Measurements from ENCODE around the gene FAM107B. TPM values are rescaled to one million over a fixed set of nuclear protein-coding genes. Genes with fewer than 3 reads are reported as not detected.

Gene FAM107B
- total and polyA plus RNA-seq, 2 experiments from 2014 or later = 11.0 to 17.6 TPM

DNA sequence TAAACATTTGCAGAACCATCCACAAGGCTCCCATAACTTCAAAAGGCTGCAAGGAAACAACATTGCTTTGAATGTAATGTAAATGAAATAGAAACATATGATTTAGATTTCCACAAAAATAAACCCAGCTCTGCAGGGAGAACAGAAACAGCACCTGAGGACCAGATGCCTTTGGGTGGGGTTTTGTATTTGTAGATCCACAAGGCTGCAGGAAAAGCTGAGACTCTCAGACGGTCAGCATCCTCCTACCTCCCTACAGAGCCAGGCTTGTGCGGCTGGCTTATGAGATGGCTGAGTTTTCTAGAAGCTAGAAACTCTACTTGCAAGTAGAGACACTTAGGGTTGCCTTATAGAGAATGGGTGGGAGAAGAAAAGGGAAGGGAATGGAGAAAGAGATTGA is 49.8 kb downstream of the FAM107B start:
- no peak overlapping the region for H3K4me2 ChIP-seq
- H3K36me3 ChIP-seq (ENCODE audit: insufficient read depth) = no peaks in the 10 kb centered on the region
- H3K4me3 Mint-ChIP-seq = no peak overlapping the region
- no peaks in the 10 kb centered on the region for H3F3A ChIP-seq (replicated peaks; ENCODE audit: low read depth)
- no peak overlapping the region for H3K4me3 ChIP-seq
- H3K4me1 Mint-ChIP-seq = no peaks in the 10 kb centered on the region
- H3K4me1 ChIP-seq (ENCODE audit: insufficient read depth) = no peaks in the 10 kb centered on the region
- H3K27me3 ChIP-seq (ENCODE audit: insufficient read depth) = no peaks in the 10 kb centered on the region
- no peak for TF ChIP-seq STAT1 (IDR thresholded peaks at IDR 0.05; ENCODE audit: unreplicated experiment)
- no peak for TF ChIP-seq POLR2AphosphoS5 (IDR thresholded peaks at IDR 0.05; ENCODE audit: low read depth)
- TF ChIP-seq, protein P1, sequence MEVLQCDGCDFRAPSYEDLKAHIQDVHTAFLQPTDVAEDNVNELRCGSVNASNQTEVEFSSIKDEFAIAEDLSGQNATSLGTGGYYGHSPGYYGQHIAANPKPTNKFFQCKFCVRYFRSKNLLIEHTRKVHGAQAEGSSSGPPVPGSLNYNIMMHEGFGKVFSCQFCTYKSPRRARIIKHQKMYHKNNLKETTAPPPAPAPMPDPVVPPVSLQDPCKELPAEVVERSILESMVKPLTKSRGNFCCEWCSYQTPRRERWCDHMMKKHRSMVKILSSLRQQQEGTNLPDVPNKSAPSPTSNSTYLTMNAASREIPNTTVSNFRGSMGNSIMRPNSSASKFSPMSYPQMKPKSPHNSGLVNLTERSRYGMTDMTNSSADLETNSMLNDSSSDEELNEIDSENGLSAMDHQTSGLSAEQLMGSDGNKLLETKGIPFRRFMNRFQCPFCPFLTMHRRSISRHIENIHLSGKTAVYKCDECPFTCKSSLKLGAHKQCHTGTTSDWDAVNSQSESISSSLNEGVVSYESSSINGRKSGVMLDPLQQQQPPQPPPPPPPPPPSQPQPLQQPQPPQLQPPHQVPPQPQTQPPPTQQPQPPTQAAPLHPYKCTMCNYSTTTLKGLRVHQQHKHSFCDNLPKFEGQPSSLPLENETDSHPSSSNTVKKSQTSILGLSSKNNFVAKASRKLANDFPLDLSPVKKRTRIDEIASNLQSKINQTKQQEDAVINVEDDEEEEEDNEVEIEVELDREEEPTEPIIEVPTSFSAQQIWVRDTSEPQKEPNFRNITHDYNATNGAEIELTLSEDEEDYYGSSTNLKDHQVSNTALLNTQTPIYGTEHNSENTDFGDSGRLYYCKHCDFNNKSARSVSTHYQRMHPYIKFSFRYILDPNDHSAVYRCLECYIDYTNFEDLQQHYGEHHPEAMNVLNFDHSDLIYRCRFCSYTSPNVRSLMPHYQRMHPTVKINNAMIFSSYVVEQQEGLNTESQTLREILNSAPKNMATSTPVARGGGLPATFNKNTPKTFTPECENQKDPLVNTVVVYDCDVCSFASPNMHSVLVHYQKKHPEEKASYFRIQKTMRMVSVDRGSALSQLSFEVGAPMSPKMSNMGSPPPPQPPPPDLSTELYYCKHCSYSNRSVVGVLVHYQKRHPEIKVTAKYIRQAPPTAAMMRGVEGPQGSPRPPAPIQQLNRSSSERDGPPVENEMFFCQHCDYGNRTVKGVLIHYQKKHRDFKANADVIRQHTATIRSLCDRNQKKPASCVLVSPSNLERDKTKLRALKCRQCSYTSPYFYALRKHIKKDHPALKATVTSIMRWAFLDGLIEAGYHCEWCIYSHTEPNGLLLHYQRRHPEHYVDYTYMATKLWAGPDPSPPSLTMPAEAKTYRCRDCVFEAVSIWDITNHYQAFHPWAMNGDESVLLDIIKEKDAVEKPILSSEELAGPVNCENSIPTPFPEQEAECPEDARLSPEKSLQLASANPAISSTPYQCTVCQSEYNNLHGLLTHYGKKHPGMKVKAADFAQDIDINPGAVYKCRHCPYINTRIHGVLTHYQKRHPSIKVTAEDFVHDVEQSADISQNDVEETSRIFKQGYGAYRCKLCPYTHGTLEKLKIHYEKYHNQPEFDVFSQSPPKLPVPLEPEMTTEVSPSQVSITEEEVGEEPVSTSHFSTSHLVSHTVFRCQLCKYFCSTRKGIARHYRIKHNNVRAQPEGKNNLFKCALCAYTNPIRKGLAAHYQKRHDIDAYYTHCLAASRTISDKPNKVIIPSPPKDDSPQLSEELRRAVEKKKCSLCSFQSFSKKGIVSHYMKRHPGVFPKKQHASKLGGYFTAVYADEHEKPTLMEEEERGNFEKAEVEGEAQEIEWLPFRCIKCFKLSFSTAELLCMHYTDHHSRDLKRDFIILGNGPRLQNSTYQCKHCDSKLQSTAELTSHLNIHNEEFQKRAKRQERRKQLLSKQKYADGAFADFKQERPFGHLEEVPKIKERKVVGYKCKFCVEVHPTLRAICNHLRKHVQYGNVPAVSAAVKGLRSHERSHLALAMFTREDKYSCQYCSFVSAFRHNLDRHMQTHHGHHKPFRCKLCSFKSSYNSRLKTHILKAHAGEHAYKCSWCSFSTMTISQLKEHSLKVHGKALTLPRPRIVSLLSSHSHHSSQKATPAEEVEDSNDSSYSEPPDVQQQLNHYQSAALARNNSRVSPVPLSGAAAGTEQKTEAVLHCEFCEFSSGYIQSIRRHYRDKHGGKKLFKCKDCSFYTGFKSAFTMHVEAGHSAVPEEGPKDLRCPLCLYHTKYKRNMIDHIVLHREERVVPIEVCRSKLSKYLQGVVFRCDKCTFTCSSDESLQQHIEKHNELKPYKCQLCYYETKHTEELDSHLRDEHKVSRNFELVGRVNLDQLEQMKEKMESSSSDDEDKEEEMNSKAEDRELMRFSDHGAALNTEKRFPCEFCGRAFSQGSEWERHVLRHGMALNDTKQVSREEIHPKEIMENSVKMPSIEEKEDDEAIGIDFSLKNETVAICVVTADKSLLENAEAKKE (CRISPR knock-in tag; IDR thresholded peaks at IDR 0.05) = no peak
- no peak for TF ChIP-seq EZH2phosphoT487 (IDR thresholded peaks at IDR 0.05; ENCODE audit: unreplicated experiment)
- TF ChIP-seq CREB1 (CRISPR knock-in tag; IDR thresholded peaks at IDR 0.05; ENCODE audit: low read depth) = no peak
- TF ChIP-seq, protein P2, sequence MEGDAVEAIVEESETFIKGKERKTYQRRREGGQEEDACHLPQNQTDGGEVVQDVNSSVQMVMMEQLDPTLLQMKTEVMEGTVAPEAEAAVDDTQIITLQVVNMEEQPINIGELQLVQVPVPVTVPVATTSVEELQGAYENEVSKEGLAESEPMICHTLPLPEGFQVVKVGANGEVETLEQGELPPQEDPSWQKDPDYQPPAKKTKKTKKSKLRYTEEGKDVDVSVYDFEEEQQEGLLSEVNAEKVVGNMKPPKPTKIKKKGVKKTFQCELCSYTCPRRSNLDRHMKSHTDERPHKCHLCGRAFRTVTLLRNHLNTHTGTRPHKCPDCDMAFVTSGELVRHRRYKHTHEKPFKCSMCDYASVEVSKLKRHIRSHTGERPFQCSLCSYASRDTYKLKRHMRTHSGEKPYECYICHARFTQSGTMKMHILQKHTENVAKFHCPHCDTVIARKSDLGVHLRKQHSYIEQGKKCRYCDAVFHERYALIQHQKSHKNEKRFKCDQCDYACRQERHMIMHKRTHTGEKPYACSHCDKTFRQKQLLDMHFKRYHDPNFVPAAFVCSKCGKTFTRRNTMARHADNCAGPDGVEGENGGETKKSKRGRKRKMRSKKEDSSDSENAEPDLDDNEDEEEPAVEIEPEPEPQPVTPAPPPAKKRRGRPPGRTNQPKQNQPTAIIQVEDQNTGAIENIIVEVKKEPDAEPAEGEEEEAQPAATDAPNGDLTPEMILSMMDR (conservative IDR thresholded peaks at IDR 0.05; ENCODE audit: low read depth in 2 of 2) = no peak
- TF ChIP-seq EZH2 (IDR thresholded peaks at IDR 0.05; ENCODE audit: low read depth, unreplicated experiment) = no peak
- no peak for TF ChIP-seq ZNF114 (CRISPR knock-in tag; IDR thresholded peaks at IDR 0.05)
- TF ChIP-seq, protein P3, sequence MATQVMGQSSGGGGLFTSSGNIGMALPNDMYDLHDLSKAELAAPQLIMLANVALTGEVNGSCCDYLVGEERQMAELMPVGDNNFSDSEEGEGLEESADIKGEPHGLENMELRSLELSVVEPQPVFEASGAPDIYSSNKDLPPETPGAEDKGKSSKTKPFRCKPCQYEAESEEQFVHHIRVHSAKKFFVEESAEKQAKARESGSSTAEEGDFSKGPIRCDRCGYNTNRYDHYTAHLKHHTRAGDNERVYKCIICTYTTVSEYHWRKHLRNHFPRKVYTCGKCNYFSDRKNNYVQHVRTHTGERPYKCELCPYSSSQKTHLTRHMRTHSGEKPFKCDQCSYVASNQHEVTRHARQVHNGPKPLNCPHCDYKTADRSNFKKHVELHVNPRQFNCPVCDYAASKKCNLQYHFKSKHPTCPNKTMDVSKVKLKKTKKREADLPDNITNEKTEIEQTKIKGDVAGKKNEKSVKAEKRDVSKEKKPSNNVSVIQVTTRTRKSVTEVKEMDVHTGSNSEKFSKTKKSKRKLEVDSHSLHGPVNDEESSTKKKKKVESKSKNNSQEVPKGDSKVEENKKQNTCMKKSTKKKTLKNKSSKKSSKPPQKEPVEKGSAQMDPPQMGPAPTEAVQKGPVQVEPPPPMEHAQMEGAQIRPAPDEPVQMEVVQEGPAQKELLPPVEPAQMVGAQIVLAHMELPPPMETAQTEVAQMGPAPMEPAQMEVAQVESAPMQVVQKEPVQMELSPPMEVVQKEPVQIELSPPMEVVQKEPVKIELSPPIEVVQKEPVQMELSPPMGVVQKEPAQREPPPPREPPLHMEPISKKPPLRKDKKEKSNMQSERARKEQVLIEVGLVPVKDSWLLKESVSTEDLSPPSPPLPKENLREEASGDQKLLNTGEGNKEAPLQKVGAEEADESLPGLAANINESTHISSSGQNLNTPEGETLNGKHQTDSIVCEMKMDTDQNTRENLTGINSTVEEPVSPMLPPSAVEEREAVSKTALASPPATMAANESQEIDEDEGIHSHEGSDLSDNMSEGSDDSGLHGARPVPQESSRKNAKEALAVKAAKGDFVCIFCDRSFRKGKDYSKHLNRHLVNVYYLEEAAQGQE (IDR thresholded peaks at IDR 0.05; ENCODE audit: unreplicated experiment) = no peak
- no peak for TF ChIP-seq JUNB (IDR thresholded peaks at IDR 0.05; ENCODE audit: unreplicated experiment)
- no peak for TF ChIP-seq ZNF331 (CRISPR knock-in tag; IDR thresholded peaks at IDR 0.05; ENCODE audit: low read depth)
- no peak for TF ChIP-seq NANOG (IDR thresholded peaks at IDR 0.05; ENCODE audit: borderline replicate concordance)
- TF ChIP-seq, protein P4, sequence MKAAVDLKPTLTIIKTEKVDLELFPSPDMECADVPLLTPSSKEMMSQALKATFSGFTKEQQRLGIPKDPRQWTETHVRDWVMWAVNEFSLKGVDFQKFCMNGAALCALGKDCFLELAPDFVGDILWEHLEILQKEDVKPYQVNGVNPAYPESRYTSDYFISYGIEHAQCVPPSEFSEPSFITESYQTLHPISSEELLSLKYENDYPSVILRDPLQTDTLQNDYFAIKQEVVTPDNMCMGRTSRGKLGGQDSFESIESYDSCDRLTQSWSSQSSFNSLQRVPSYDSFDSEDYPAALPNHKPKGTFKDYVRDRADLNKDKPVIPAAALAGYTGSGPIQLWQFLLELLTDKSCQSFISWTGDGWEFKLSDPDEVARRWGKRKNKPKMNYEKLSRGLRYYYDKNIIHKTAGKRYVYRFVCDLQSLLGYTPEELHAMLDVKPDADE (IDR thresholded peaks at IDR 0.05) = no peak
- H3K36me3 Mint-ChIP-seq (ENCODE audit: low read depth) = no peaks in the 10 kb centered on the region
- ATAC-seq (no peak), DNase-seq (ENCODE audit: low spot score) (no peak)
- 0 out of 2 replicates have a peak, but pooled peaks cover 4% of the 10 kb centered on the region for H3K9me2 ChIP-seq (ENCODE audit: insufficient read depth)
- H3K27ac ChIP-seq (ENCODE audit: low read depth) = no peak overlapping the region
- no peak overlapping the region for H3K27ac Mint-ChIP-seq
- H3K27me3 Mint-ChIP-seq (ENCODE audit: insufficient read depth, low read depth, poor library complexity) = peaks cover 2% of the 10 kb centered on the region
- no peaks in the 10 kb centered on the region for H3K79me2 ChIP-seq (replicated peaks; ENCODE audit: insufficient read depth)
- H3K9me3 Mint-ChIP-seq = peaks cover 19% of the 10 kb centered on the region; the same call in 2 of the 3 replicates
- no peaks in the 10 kb centered on the region for H4K20me1 ChIP-seq (replicated peaks; ENCODE audit: insufficient read depth)
- H2AFZ ChIP-seq = peak overlapping the region; percentile 32; the same call in 1 of the 2 replicates

Measured in GM23338 (cell line).